Endometrium (tissue), 2 donors: ENCODE data around the gene MR1.

ENCODE experiments used
- FAIRE-seq: peaks from 2 replicates; lab custom pipeline; 2012; peaks lifted over from hg19 to GRCh38; lab: Jason Lieb, UNC
- donor health status: control.
- donor health status: control.

Gene MR1

DNA sequence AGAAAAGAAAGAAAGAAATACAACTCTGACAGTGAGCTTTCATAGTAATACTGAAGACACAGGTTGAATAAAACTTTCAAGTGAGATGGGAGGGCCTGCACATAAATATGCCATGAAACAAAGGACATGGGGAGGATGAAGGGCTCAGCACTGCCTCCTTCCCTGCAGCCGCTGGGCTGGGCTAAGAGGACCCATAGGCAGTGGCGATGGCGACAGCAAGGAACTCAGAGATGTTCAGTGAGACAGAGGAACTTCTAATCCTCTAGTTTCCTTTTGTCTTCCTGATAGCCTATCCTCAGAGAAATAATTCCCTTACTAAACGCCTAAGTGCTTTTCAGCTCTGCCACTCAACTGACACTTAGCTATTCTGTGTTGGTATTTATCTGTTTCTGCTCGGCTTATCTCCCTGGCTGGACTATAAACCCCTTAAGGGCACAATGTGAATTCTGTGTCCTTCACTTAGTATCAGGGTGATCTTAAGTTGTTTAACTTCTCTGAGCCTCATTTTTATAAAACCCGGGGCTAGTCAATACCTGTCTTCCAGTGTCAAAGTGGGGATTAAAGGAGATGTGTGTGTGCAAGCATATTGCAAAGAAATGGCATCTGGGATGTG, 30.3 kb downstream of the MR1 start:
- FAIRE-seq = no peak

GRCh38 chr1:181064702-181065101, 30.9 kb downstream of the MR1 start:
- no peak for FAIRE-seq

DNA sequence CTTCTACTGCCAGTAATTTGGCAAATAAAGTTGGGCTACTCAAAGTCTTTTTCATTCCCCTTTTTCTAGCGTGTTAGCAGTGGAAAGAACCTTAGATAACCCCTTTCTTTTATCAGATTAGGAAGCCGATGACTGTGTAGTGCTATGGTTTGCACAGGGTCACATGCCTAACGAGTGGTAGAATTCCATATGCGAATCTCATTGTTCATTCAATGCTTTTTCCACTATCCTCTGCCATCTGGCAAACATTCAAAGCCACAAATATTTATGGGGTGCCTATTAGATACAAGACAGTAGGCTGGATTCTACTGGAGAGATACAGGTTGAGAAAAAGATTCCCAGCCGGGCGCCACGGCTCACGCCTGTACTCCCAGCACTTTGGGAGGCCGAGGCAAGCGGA, 39.9 kb downstream of the MR1 start:
- FAIRE-seq = no peak

DNA sequence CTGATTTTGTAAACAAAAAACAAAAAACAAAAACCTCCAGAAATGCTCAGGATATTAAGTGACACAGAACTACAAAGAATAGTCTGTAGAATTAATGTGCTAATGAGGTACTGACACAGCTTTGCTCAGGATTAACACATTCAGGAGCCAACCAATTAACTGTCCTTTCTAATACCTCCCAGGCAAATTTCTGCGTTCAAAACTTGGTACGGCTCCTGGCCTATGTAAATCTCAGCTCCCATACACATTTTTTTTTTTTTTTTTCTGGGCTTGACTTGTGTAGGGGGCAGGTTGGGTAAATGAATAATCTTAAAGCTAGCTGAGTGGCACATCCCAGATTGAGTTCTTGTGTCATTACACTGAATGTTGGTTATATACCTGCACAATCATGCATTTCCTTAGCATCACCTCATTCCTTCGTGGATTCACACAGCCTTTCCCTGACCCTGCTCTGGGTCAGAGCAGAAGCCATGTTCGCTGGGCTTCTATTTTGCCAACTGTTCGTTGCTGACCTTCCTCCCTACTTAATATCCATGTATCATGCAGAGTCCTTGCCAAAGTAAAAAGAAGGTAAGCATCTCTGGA, 42.1 kb downstream of the MR1 start:
- FAIRE-seq = no peak

DNA sequence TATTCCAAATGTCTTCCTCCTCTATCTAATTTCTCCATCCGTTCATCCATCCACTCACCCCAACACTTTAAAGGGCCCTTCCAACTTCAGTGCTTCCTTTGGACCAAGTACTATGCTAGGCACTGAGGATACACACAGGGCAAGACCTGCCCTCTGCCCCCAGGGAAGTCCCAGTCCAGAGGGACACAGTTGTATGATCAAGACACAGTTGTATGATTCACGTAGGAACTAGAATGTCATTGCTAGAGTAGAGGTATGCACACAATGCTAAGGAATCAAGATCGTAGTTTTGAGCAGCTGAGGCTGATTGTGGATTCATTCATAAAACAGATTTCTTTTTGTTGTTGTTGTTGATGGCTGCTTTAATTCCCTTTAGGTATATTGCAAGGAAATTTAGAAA, 43.1 kb downstream of the MR1 start:
- FAIRE-seq = no peak

DNA sequence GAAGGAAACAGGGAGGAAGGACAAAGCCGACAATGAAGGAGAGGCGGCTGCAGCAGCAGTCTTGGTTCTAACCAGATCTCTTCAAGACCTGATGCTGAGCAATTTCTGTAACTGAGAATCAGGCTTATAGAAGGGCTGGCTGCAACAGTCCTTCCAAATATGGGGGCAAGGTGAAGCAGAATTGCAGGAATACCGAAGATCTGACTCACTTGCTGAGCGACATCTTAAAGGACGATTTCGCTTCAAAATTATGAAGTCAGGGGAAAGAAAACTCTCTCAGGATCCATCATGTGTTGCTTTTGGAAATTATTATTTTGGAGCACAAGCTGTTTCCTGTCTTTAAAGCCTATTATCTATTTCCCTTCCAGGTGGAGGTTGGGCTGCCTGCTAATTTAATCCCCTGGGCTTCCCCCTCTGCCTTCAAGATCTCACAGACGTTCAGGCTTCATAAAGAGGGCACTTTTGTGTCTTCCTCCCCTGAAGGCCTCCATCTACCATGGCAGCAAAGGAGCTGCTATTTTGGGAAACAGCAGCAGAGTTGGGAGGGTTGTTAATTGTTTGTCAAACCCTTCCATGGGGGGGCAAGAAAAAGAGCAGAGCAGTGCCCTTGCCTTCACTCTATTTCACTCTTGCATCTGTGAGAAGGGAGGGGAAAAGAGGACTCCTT, 43.9 kb downstream of the MR1 start:
- no peak for FAIRE-seq

GRCh38 chr1:181079382-181079781, 45.6 kb downstream of the MR1 start:
- no peak for FAIRE-seq

DNA sequence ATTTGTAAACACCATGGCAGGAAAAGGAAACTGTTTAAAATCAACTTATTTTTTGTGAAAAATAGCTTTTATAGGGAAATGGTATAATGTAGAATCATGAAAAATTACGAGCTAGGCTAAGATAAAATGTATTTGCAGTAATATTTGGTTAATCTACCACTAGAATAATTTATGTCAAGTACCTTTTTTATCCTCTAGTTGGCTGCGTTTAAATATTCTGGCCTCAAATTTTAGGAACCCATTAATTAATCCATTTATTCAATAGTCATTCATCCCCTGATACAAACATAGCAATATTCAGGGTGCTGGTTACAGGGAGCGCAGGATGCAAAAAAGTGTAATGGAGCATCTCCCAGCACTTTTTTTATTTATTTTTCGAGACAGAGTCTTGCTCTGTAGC, 46.1 kb downstream of the MR1 start:
- FAIRE-seq = no peak

- no peak for FAIRE-seq
These were observed 46.8 kb downstream of the MR1 start for GRCh38 chr1:181080556-181080955.

GRCh38 chr1:181081395-181081794, 47.6 kb downstream of the MR1 start:
- no peak for FAIRE-seq

GRCh38 chr1:181083842-181084605, 50.2 kb downstream of the MR1 start:
- FAIRE-seq = no peak

DNA sequence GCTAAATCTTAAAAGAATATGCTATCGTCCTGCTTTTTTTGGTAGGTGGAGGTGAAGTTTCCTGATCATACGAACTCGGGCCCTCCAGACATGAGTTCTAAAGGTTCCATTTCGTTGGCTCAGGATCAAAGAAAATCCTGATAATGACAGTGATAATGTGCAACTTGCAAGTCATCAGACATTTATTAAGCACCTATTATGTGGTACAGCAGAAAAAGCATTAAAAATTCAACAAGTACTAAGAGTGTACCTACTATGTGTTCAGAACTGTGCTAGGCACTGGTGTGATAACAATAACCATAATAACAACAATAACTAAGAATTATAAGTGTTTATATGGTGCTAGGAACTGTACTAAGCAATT, 50.8 kb downstream of the MR1 start:
- FAIRE-seq = no peak

DNA sequence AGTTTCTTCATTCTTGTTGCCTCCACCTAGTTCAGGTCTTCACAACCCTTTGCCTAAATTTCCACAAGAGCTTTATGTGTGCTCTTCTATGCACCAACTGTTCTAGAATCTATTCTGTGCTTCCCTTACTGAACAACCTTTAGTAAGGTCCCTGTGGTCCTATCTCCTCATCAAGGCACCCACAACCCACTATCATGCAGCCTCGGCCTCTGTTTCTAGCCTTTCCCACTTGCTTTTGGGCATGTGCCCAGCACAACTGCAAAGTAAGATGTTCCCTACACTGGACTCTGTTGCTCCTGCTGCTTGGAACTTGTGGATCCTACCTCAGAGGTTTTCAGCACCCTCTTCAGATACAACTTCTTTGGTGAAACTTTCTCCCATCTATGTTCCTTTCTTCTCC, 52.3 kb downstream of the MR1 start:
- FAIRE-seq = no peak

DNA sequence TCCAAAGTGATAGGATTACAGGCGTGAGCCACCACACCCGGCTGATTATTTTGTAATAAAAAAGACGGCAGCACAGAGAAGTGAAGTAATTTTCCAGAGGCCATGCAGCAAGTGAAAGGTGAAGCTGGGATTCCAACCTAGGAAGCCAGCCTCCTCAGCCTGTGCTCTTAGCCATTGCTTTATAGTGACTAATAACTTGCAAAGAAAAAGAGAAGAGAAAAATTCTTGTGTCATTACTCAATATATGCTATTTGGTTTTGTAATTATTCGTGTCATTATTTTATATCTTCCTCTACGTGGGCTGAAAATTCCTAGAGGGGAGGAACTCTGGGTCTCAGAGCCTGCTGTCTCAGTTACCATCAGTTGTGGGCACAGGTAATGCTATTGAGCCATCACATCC, 53.1 kb downstream of the MR1 start:
- FAIRE-seq = no peak

DNA sequence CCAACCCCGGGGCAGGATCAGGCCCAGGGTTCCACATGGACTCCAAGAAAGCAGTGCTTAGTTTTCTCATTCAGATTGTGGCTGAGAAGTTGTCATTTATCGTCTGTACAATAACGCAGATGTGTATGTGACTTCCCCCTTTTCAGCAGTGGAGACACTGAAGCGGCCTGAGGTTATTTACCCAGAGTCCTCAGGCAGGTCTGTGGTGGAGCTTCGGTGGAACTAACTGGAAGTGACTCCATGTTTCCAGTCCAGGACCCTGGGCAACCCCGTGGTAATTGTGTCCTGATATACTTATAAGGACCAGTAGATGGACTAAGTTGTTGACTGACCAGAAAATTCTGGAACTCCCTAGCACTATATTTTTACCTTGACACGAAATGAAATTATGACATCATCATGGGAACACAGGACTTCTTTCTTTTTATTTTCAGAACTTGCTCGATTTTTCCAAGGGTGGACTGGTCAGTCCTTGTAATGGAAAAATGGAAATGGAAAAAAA, 53.7 kb downstream of the MR1 start:
- FAIRE-seq = no peak

DNA sequence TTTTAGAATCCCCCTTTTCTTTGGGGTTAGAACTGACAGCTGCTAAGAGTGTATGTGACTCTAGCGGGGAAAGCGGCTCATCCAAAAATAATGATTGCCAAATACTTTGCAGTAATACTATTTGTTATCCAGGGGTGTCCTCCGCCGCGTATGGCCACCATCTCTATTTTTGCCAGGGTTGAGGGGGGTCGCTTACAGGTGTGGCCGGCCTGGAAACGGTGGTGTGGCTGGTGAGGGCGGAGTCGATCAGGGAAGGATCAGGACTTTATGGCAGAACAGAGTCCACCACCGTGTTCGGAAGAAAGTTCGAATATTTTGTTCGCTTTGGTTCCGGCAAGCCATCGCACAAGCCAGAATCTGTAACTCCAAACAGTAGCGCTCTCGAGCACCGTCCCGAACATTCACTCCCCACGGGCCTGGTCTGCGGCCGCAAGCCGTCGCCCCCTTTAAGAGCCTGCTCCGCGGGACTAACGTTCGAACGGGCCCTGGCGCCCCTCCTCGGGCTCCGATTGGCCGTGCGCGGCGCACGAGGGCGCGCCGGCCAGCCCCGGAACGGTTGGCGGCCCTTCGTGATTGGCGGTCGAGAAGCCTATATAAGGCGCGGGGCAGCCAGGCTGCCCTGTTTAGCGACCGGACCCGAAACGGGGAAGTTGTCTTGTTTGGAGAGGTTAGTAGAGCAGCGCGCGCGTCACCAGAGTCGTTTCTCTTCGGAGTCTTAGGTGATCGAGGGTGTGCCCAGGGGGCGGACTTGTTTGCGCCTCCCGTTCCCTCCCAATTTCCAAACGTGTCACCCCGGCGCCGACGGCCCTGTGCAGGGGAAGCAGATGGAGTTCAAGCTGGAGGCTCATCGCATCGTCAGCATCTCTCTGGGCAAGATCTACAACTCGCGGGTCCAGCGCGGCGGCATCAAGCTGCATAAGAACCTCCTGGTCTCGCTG, 54.6 kb downstream of the MR1 start, which contains the start of gene IER5:
Gene IER5 (plus strand): TSS at position 622 of the 938 bp plus-strand sequence. CDS start 203 bp downstream, at position 825.
- no peak for FAIRE-seq

DNA sequence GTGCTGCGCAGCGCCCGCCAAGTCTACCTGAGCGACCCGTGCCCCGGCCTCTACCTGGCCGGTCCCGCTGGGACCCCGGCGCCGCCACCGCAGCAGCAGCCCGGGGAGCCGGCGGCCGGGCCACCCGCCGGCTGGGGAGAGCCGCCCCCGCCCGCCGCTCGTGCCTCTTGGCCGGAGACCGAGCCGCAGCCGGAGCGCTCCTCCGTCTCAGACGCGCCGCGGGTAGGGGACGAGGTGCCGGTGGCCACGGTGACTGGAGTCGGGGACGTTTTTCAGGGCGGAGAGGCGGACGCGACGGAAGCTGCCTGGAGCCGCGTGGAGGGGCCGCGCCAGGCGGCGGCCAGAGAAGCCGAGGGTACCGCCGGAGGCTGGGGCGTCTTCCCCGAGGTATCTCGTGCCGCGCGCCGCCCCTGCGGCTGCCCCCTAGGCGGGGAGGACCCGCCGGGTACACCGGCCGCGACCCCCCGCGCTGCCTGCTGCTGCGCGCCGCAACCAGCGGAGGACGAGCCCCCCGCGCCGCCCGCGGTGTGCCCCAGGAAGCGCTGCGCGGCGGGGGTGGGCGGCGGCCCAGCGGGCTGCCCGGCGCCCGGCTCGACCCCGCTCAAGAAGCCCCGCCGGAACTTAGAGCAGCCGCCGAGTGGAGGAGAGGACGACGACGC, 55.4 kb downstream of the MR1 start:
- FAIRE-seq = no peak

DNA sequence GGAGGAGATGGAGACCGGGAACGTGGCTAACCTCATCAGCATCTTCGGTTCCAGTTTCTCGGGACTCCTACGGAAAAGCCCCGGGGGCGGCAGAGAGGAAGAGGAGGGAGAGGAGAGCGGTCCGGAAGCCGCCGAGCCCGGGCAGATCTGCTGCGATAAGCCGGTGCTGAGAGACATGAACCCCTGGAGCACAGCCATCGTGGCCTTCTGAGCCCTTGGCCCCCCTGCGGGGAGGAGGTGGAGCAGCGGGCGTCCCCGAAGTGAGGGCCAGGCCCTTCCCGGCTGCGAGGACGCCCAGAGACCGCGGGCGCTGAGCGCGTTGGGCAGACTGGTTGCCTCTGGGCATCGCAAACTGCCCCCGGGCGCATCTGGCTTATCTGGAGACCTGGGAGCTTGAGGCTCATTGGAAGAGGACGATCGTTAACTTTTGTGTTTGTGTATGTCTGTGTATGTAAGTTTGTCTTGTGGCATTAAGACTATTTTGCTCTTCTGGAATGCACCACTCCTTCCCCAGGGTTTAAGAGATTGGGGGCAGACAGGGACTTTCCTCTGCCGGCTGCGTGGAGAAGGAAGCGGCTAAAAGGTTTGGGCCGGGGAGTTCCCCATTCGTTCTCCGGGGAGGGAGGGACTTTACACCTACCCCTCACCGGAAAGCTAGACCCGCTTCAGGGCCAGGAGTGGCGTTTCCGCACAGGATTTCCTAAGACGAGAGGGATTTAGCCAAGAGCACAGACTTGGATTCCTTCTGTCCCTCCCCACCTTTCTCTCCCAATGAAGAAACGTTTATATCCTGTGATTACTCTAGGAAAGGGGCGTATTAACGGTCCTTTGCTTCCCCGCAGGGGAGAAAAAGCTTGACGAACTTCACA, 56.1 kb downstream of the MR1 start:
- FAIRE-seq = no peak

DNA sequence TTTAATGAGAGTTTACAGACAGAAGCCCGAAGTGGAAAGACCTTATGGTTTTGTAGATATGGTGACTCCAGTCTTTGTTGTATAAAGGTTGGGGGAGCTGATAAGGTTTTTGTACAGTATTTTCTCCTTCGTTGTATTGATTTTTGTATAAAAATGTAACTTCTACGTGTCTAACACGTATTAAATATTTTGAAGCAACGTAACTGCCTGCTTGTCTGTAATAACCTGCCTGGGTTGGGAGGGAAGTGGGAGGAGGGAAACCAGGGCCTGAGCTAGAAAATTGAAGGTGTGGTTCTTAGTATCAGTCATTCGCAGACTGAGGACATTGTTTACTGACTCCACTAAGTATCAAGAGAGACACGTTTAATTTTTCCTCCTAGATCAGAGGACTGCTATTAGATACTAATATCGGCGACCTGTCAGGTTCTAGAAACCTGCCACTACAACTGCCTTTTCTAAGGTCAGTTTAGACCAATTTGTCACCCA, 56.9 kb downstream of the MR1 start:
- no peak for FAIRE-seq
